ENCODE data around the gene ATG4B.

- TF ChIP-seq, protein P1, sequence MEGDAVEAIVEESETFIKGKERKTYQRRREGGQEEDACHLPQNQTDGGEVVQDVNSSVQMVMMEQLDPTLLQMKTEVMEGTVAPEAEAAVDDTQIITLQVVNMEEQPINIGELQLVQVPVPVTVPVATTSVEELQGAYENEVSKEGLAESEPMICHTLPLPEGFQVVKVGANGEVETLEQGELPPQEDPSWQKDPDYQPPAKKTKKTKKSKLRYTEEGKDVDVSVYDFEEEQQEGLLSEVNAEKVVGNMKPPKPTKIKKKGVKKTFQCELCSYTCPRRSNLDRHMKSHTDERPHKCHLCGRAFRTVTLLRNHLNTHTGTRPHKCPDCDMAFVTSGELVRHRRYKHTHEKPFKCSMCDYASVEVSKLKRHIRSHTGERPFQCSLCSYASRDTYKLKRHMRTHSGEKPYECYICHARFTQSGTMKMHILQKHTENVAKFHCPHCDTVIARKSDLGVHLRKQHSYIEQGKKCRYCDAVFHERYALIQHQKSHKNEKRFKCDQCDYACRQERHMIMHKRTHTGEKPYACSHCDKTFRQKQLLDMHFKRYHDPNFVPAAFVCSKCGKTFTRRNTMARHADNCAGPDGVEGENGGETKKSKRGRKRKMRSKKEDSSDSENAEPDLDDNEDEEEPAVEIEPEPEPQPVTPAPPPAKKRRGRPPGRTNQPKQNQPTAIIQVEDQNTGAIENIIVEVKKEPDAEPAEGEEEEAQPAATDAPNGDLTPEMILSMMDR (IDR thresholded peaks at IDR 0.05; ENCODE audit: insufficient read depth, low read depth, low read length) = no peak
- TF ChIP-seq EZH2 (IDR thresholded peaks at IDR 0.05; ENCODE audit: insufficient read depth, low read length) = no peak
Measured at GRCh38 chr2:241701399-241702154, 64.1 kb downstream of the ATG4B start, which contains the start of gene ING5.
